ENCODE measurements around the gene ADAD2. TPM values are rescaled to one million over a fixed set of nuclear protein-coding genes. Genes with fewer than 3 reads are reported as not detected.

Gene ADAD2
- total RNA-seq, 1 donor from 2014 or later: not detected

- H3K79me2 ChIP-seq (ENCODE audit: insufficient read depth, low read length): no peaks in the 10 kb centered on the region
- FAIRE-seq (no peak), DNase-seq (ENCODE audit: low read depth) (peak; percentile 83)
- peaks cover 18% of the 10 kb centered on the region for H3K4me1 ChIP-seq (ENCODE audit: insufficient read depth, low read length)
- peak overlapping the region; percentile 56 for H2AFZ ChIP-seq (ENCODE audit: low read depth, low read length)
- peaks cover 17% of the 10 kb centered on the region for H3K4me1 Mint-ChIP-seq (ENCODE audit: low read depth, unreplicated experiment)
- H3K4me3 Mint-ChIP-seq (ENCODE audit: unreplicated experiment): peak overlapping the region; percentile 72
- no peaks in the 10 kb centered on the region for H3K36me3 ChIP-seq (ENCODE audit: insufficient read depth, low read length)
- H3K27ac ChIP-seq (ENCODE audit: low read depth, low read length): peak overlapping the region; percentile 12
- H3K4me3 ChIP-seq (ENCODE audit: insufficient read depth, low read depth, low read length): peak overlapping the region; percentile 33
- H3K27ac Mint-ChIP-seq (ENCODE audit: unreplicated experiment): no peak overlapping the region
- no peaks in the 10 kb centered on the region for H3K36me3 Mint-ChIP-seq (ENCODE audit: low read depth, unreplicated experiment)
- H3K27me3 Mint-ChIP-seq (ENCODE audit: low read depth, unreplicated experiment): peaks cover 23% of the 10 kb centered on the region
- TF ChIP-seq EZH2 (IDR thresholded peaks at IDR 0.05; ENCODE audit: insufficient read depth, low read length): no peak
- TF ChIP-seq CTCF (IDR thresholded peaks at IDR 0.05; ENCODE audit: insufficient read depth, low read depth, low read length): no peak
- H3K27me3 ChIP-seq (ENCODE audit: insufficient read depth, low read length): no peaks in the 10 kb centered on the region
- H3K9me3 Mint-ChIP-seq (ENCODE audit: unreplicated experiment): peaks cover 2% of the 10 kb centered on the region
- H4K20me1 ChIP-seq (ENCODE audit: insufficient read depth, low read length): no peaks in the 10 kb centered on the region
- peak overlapping the region; percentile 33 for H3K9ac ChIP-seq (ENCODE audit: low read length)
- no peaks in the 10 kb centered on the region for H3K9me3 ChIP-seq (ENCODE audit: insufficient read depth, low read depth, low read length)
- H3K4me2 ChIP-seq (ENCODE audit: low read length): peak overlapping the region; percentile 83
Observed at GRCh38 chr16:84228256-84228838, 37.4 kb downstream of the ADAD2 start.

- Mint-ChIP-seq H3K9me3 (ENCODE audit: unreplicated experiment) (peaks cover 2% of the 10 kb centered on the region), H3K27ac (ENCODE audit: unreplicated experiment) (no peak overlapping the region), H3K36me3 (ENCODE audit: low read depth, unreplicated experiment) (no peaks in the 10 kb centered on the region), H3K4me1 (ENCODE audit: low read depth, unreplicated experiment) (peaks cover 17% of the 10 kb centered on the region), H3K4me3 (ENCODE audit: unreplicated experiment) (no peak overlapping the region), H3K27me3 (ENCODE audit: low read depth, unreplicated experiment) (peaks cover 28% of the 10 kb centered on the region)
- no peak overlapping the region for H2AFZ ChIP-seq (ENCODE audit: low read depth, low read length)
- no peak overlapping the region for H3K4me2 ChIP-seq (ENCODE audit: low read length)
- TF ChIP-seq CTCF (IDR thresholded peaks at IDR 0.05; ENCODE audit: insufficient read depth, low read depth, low read length) (no peak), EZH2 (IDR thresholded peaks at IDR 0.05; ENCODE audit: insufficient read depth, low read length) (no peak)
- no peaks in the 10 kb centered on the region for H3K79me2 ChIP-seq (ENCODE audit: insufficient read depth, low read length)
- FAIRE-seq (no peak), DNase-seq (ENCODE audit: low read depth) (no peak)
- H3K27me3 ChIP-seq (ENCODE audit: insufficient read depth, low read length): no peaks in the 10 kb centered on the region
- H3K4me3 ChIP-seq (ENCODE audit: insufficient read depth, low read depth, low read length): no peak overlapping the region
- no peaks in the 10 kb centered on the region for H3K9me3 ChIP-seq (ENCODE audit: insufficient read depth, low read depth, low read length)
- no peak overlapping the region for H3K9ac ChIP-seq (ENCODE audit: low read length)
- H3K4me1 ChIP-seq (ENCODE audit: insufficient read depth, low read length): peaks cover 14% of the 10 kb centered on the region
- H3K27ac ChIP-seq (ENCODE audit: low read depth, low read length): no peak overlapping the region
- H4K20me1 ChIP-seq (ENCODE audit: insufficient read depth, low read length): no peaks in the 10 kb centered on the region
- no peaks in the 10 kb centered on the region for H3K36me3 ChIP-seq (ENCODE audit: insufficient read depth, low read length)
Observed at GRCh38 chr16:84229471-84229870, 38.5 kb downstream of the ADAD2 start.

GRCh38 chr16:84232060-84232459 is 41.1 kb downstream of the ADAD2 start:
- peaks cover 2% of the 10 kb centered on the region for H3K9me3 Mint-ChIP-seq (ENCODE audit: unreplicated experiment)
- H3K4me3 Mint-ChIP-seq (ENCODE audit: unreplicated experiment): no peak overlapping the region
- Histone ChIP-seq H3K27me3 (ENCODE audit: insufficient read depth, low read length) (no peaks in the 10 kb centered on the region), H3K36me3 (ENCODE audit: insufficient read depth, low read length) (no peaks in the 10 kb centered on the region), H3K9ac (ENCODE audit: low read length) (no peak overlapping the region), H4K20me1 (ENCODE audit: insufficient read depth, low read length) (no peaks in the 10 kb centered on the region), H3K4me2 (ENCODE audit: low read length) (no peak overlapping the region), H2AFZ (ENCODE audit: low read depth, low read length) (no peak overlapping the region), H3K79me2 (ENCODE audit: insufficient read depth, low read length) (no peaks in the 10 kb centered on the region), H3K4me3 (ENCODE audit: insufficient read depth, low read depth, low read length) (no peak overlapping the region), H3K27ac (ENCODE audit: low read depth, low read length) (no peak overlapping the region), H3K4me1 (ENCODE audit: insufficient read depth, low read length) (peaks cover 14% of the 10 kb centered on the region), H3K9me3 (ENCODE audit: insufficient read depth, low read depth, low read length) (no peaks in the 10 kb centered on the region)
- peaks cover 9% of the 10 kb centered on the region for H3K4me1 Mint-ChIP-seq (ENCODE audit: low read depth, unreplicated experiment)
- TF ChIP-seq EZH2 (IDR thresholded peaks at IDR 0.05; ENCODE audit: insufficient read depth, low read length): no peak
- TF ChIP-seq CTCF (IDR thresholded peaks at IDR 0.05; ENCODE audit: insufficient read depth, low read depth, low read length): no peak
- H3K27me3 Mint-ChIP-seq (ENCODE audit: low read depth, unreplicated experiment): peaks cover 45% of the 10 kb centered on the region
- FAIRE-seq (no peak), DNase-seq (ENCODE audit: low read depth) (no peak)
- no peak overlapping the region for H3K27ac Mint-ChIP-seq (ENCODE audit: unreplicated experiment)
- H3K36me3 Mint-ChIP-seq (ENCODE audit: low read depth, unreplicated experiment): no peaks in the 10 kb centered on the region

All from astrocyte (in vitro differentiated cells and primary cell).